ENCODE measurements around the gene FANK1. TPM values are rescaled to one million over a fixed set of nuclear protein-coding genes. Genes with fewer than 3 reads are reported as not detected.

FANK1 gene
- total RNA-seq, 4 donors from 2014 or later: 0.26 to 6.8 (median 4.6) TPM

- intact Hi-C loops (cut with DNase I; ENCODE audit: low total_unique reads): no loop called here
- no peaks in the 10 kb centered on the region for H3K36me3 ChIP-seq
- no peak overlapping the region for H3K27ac ChIP-seq
- H3K4me3 ChIP-seq: no peak overlapping the region
- no peaks in the 10 kb centered on the region for H3K4me1 ChIP-seq
- no peaks in the 10 kb centered on the region for H3K9me3 ChIP-seq
- DNase-seq: no peak
- H3K27me3 ChIP-seq: no peaks in the 10 kb centered on the region
- TF ChIP-seq POLR2A (IDR thresholded peaks at IDR 0.05) (no peak), CTCF (IDR thresholded peaks at IDR 0.05) (no peak)
These were observed 120.5 kb downstream of the FANK1 start for GRCh38 chr10:126016882-126017281.

GRCh38 chr10:126017961-126018560 is 121.7 kb downstream of the FANK1 start:
- no peaks in the 10 kb centered on the region for H3K9me3 ChIP-seq
- no peak for DNase-seq
- H3K4me1 ChIP-seq: no peaks in the 10 kb centered on the region
- no peak overlapping the region for H3K4me3 ChIP-seq
- no peaks in the 10 kb centered on the region for H3K27me3 ChIP-seq
- TF ChIP-seq POLR2A (IDR thresholded peaks at IDR 0.05): no peak
- no peak for TF ChIP-seq CTCF (IDR thresholded peaks at IDR 0.05)
- H3K36me3 ChIP-seq: no peaks in the 10 kb centered on the region
- intact Hi-C loops (cut with DNase I; ENCODE audit: low total_unique reads): no loop called here
- no peak overlapping the region for H3K27ac ChIP-seq

DNA sequence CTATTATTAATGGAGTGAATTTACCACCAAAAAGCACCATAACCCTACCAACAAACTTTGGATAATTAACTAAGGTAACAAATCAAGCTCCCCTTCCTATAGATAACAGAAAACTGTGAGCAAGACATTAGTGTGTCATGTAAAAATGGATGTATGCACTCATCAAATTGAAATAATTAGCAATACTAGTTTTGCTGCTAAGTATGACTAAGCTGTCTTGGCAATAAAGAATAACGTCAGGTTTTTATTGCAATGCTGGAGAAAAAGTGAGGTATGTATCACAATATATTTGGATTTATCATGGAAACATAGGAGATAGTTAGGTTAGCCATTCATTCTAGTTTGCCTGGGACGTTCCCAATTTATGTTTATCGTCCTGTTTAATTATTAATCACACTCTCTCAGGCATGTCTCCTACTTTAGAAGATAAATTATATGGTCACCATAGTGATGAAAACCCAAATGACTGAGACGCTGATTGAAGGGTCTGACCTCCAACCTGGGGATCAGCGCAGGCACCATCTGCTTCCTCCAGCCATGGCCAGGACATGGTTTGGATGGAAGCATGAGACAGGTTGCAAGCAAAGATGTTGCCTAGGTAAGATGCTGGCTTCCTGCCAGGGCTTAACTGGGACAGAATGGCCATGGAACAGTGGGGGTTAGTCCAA is 125.6 kb downstream of the FANK1 start:
- H3K27ac ChIP-seq: no peak overlapping the region
- no peaks in the 10 kb centered on the region for H3K27me3 ChIP-seq
- no peaks in the 10 kb centered on the region for H3K4me1 ChIP-seq
- no peak overlapping the region for H3K4me3 ChIP-seq
- no peaks in the 10 kb centered on the region for H3K9me3 ChIP-seq
- DNase-seq: no peak
- intact Hi-C loops (cut with DNase I; ENCODE audit: low total_unique reads): no loop called here
- no peak for TF ChIP-seq CTCF (IDR thresholded peaks at IDR 0.05)
- no peak for TF ChIP-seq POLR2A (IDR thresholded peaks at IDR 0.05)
- no peaks in the 10 kb centered on the region for H3K36me3 ChIP-seq

DNA sequence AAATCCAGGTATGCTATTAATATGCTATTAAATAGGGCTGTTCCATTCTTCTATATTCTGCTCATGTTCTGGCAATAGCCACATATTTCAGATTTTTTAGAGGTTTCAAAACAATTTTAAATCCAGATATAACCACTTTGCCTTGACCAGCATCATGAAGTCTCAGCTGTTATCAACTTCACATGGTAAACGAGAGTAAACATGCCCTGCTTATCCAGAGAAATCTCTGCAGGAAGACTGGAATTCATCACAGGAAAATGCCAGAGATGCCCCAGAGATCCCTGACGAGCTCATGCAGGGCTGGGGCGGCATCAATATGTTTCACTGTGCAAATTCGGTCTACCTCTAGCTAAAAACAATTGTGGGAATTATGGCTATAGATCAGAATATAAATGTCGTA is 126.5 kb downstream of the FANK1 start:
- Histone ChIP-seq H3K4me3 (no peak overlapping the region), H3K9me3 (no peaks in the 10 kb centered on the region), H3K27me3 (no peaks in the 10 kb centered on the region), H3K27ac (no peak overlapping the region), H3K4me1 (no peaks in the 10 kb centered on the region), H3K36me3 (no peaks in the 10 kb centered on the region)
- no peak for TF ChIP-seq CTCF (IDR thresholded peaks at IDR 0.05)
- no peak for TF ChIP-seq POLR2A (IDR thresholded peaks at IDR 0.05)
- intact Hi-C loops (cut with DNase I; ENCODE audit: low total_unique reads): no loop called here
- no peak for DNase-seq

- H3K27me3 ChIP-seq: no peaks in the 10 kb centered on the region
- H3K4me3 ChIP-seq: no peak overlapping the region
- no peak for DNase-seq
- no peaks in the 10 kb centered on the region for H3K4me1 ChIP-seq
- H3K36me3 ChIP-seq: no peaks in the 10 kb centered on the region
- peaks cover 0 to 5% of the 10 kb centered on the region in 2 donors for H3K9me3 ChIP-seq
- intact Hi-C loops (cut with DNase I; ENCODE audit: low total_unique reads): no loop called here
- H3K27ac ChIP-seq: no peak overlapping the region
- TF ChIP-seq POLR2A (IDR thresholded peaks at IDR 0.05): no peak
- no peak for TF ChIP-seq CTCF (IDR thresholded peaks at IDR 0.05)
These were observed 131.3 kb downstream of the FANK1 start for GRCh38 chr10:126027692-126028091.

Data from uterus (tissue), 4 donors.